Keratinocyte (primary cell): ENCODE measurements around the gene SLAIN2.

Experiments used
- EZH2 ChIP-seq: IDR thresholded peaks from one replicate; pipeline ENCODE4 v1.6.1; 2012; ENCODE audit warnings: inconsistent platforms, mild to moderate bottlenecking, low read length, moderate library complexity
- TF ChIP-seq, protein P1 (sequence below), 3 experiments: IDR thresholded peaks in 1 of 3; conservative IDR thresholded peaks in 1 of 3; optimal IDR thresholded peaks in 1 of 3; 2 replicates in 2 of 3; 3 replicates in 1 of 3; pipeline versions ENCODE3 to v1.5.1; 2011; ENCODE audit warnings: low read length in 3 of 3, mild to moderate bottlenecking in 3 of 3, moderate library complexity in 2 of 3, control low read depth in 1 of 3, inconsistent platforms in 1 of 3; ENCODE audit not compliant: insufficient read depth in 2 of 3; ENCODE audit errors: extremely low read depth in 1 of 3

DNA sequence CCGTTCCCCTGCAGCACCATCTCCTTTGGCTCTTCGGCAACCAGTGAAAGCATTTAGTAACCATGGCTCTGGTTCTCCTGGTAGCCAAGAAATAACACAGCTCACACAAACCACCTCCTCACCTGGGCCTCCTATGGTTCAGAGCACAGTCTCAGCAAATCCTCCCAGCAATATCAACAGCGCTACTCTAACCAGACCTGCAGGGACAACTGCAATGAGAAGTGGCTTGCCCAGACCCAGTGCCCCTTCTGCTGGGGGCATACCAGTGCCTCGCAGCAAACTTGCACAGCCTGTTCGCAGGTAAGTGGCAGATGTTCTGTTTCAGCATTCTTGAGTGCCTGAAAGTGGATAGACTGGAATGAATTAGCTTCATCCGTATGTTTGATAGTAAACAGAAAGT, 78.8 kb downstream of the SLAIN2 start:
- TF ChIP-seq, protein P1, sequence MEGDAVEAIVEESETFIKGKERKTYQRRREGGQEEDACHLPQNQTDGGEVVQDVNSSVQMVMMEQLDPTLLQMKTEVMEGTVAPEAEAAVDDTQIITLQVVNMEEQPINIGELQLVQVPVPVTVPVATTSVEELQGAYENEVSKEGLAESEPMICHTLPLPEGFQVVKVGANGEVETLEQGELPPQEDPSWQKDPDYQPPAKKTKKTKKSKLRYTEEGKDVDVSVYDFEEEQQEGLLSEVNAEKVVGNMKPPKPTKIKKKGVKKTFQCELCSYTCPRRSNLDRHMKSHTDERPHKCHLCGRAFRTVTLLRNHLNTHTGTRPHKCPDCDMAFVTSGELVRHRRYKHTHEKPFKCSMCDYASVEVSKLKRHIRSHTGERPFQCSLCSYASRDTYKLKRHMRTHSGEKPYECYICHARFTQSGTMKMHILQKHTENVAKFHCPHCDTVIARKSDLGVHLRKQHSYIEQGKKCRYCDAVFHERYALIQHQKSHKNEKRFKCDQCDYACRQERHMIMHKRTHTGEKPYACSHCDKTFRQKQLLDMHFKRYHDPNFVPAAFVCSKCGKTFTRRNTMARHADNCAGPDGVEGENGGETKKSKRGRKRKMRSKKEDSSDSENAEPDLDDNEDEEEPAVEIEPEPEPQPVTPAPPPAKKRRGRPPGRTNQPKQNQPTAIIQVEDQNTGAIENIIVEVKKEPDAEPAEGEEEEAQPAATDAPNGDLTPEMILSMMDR (optimal IDR thresholded peaks at IDR 0.05 in 1 of 3, IDR thresholded peaks at IDR 0.05 in 1 of 3, conservative IDR thresholded peaks at IDR 0.05 in 1 of 3; ENCODE audit: extremely low read depth in 1 of 3, insufficient read depth in 2 of 3, low read length in 3 of 3): no peak
- TF ChIP-seq EZH2: no peak
